ENCODE results near the gene MYO16.
"Not testable (repeated sequence)": the region's sequence is repeated elsewhere in the genome, so short reads cannot be mapped to it uniquely, and the experiment has no call there.

MYO16 gene

GRCh38 chr13:109058087-109058486, 428.7 kb downstream of the MYO16 start:
- no peak for DNase-seq (ENCODE audit: low read depth in 2 of 2)

GRCh38 chr13:109072505-109072904, 443.1 kb downstream of the MYO16 start:
- DNase-seq (ENCODE audit: low read depth in 2 of 2) = no peak

- no peak for DNase-seq (ENCODE audit: low read depth in 2 of 2)
Observed at GRCh38 chr13:109074436-109074835, 445.0 kb downstream of the MYO16 start.

GRCh38 chr13:109074853-109075252, 445.4 kb downstream of the MYO16 start:
- no peak for DNase-seq (ENCODE audit: low read depth in 2 of 2)

- DNase-seq (ENCODE audit: low read depth in 2 of 2) = no peak
Observed at GRCh38 chr13:109087916-109088623, 458.7 kb downstream of the MYO16 start.

- no peak for DNase-seq (ENCODE audit: low read depth in 2 of 2)
Observed at GRCh38 chr13:109088624-109088917, 459.2 kb downstream of the MYO16 start.

- no peak for DNase-seq (ENCODE audit: low read depth in 2 of 2)
Observed at GRCh38 chr13:109090796-109091195, 461.4 kb downstream of the MYO16 start.

- no peak for DNase-seq (ENCODE audit: low read depth in 2 of 2)
Observed at GRCh38 chr13:109091249-109091648, 461.8 kb downstream of the MYO16 start.

GRCh38 chr13:109092186-109092585, 462.8 kb downstream of the MYO16 start:
- not testable (repeated sequence) for DNase-seq (ENCODE audit: low read depth in 2 of 2)

GRCh38 chr13:109093998-109094397, 464.6 kb downstream of the MYO16 start:
- no peak for DNase-seq (ENCODE audit: low read depth in 2 of 2)

- no peak for DNase-seq (ENCODE audit: low read depth in 2 of 2)
Observed at GRCh38 chr13:109095126-109095525, 465.7 kb downstream of the MYO16 start.

GRCh38 chr13:109096101-109096500, 466.7 kb downstream of the MYO16 start:
- no peak for DNase-seq (ENCODE audit: low read depth in 2 of 2)

- DNase-seq (ENCODE audit: low read depth in 2 of 2) = no peak
Observed at GRCh38 chr13:109100705-109101304, 471.4 kb downstream of the MYO16 start.

GRCh38 chr13:109101550-109102144, 472.2 kb downstream of the MYO16 start:
- DNase-seq (ENCODE audit: low read depth in 2 of 2) = no peak

GRCh38 chr13:109105899-109106298, 476.5 kb downstream of the MYO16 start:
- DNase-seq (ENCODE audit: low read depth in 2 of 2) = no peak

GRCh38 chr13:109110159-109110558, 480.7 kb downstream of the MYO16 start:
- DNase-seq (ENCODE audit: low read depth in 2 of 2) = no peak

GRCh38 chr13:109111141-109111540, 481.7 kb downstream of the MYO16 start:
- DNase-seq (ENCODE audit: low read depth in 2 of 2) = no peak

GRCh38 chr13:109113427-109113826, 484.0 kb downstream of the MYO16 start:
- DNase-seq (ENCODE audit: low read depth in 2 of 2) = no peak

GRCh38 chr13:109114162-109114561, 484.8 kb downstream of the MYO16 start:
- DNase-seq (ENCODE audit: low read depth in 2 of 2) = no peak

- DNase-seq (ENCODE audit: low read depth in 2 of 2) = no peak
Observed at GRCh38 chr13:109114991-109115390, 485.6 kb downstream of the MYO16 start.

GRCh38 chr13:109118521-109118920, 489.1 kb downstream of the MYO16 start:
- DNase-seq (ENCODE audit: low read depth in 2 of 2) = no peak

GRCh38 chr13:109119896-109120295, 490.5 kb downstream of the MYO16 start:
- no peak for DNase-seq (ENCODE audit: low read depth in 2 of 2)

GRCh38 chr13:109121826-109122225, 492.4 kb downstream of the MYO16 start:
- DNase-seq (ENCODE audit: low read depth in 2 of 2) = no peak
